ENCODE results near the gene FGD4.

GRCh38 chr12:32399370-32400113 is at the start of gene FGD4:
- TF ChIP-seq CTCF (conservative IDR thresholded peaks at IDR 0.05; ENCODE audit: low read length) (no peak), EZH2phosphoT487 (IDR thresholded peaks at IDR 0.05; ENCODE audit: borderline replicate concordance) (no peak)
